ENCODE results near the gene VASH2. TPM values are rescaled to one million over a fixed set of nuclear protein-coding genes. Genes with fewer than 3 reads are reported as not detected.
A peak's percentile ranks its signal among the peaks of the same experiment; 100 is the strongest.

VASH2 gene
- total RNA-seq, 1 donor from 2014 or later, result 59.8 TPM

DNA sequence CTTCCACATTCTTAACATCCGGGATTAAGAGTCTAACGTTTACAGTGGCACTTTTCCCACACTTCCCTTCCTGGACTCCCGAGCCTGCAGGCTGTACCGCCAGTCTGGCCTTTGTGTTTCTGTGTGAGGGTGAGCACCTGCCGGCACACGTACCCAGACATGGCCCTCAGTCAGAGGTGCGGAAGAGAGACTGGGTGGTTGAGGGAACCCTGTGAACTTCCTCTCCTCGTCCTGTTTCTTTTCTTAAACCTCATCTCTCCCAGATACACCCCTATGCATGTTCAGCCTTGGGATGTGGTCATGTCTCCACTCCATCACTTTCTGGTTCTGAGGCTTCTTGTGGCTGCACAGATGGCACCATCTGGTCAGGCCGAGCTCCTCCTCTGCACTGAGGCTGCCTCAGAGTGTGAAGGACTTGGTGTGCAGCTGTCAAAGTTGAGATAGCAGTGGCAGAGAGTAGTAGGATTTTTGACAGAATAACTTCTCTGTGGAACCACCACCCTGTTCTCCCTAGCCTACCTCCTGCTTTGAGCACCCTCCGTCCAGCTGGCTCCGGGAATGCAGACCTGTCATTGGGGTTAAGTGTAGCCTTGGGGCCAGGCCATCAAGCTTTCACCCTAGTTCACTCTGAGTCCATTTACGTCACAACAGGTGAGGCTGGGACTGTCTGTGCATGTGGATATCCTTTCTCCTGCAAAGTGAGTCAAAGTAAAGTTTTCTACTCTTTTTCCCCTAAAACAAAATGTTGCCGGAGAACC lies 31.4 kb downstream of the VASH2 start:
- Mint-ChIP-seq H3K27ac (ENCODE audit: unreplicated experiment) (peak overlapping the region; percentile 94), H3K36me3 (ENCODE audit: unreplicated experiment) (peaks cover 5% of the 10 kb centered on the region), H3K4me1 (ENCODE audit: low read depth, unreplicated experiment) (peaks cover 34% of the 10 kb centered on the region), H3K9me3 (ENCODE audit: unreplicated experiment) (peaks cover 9% of the 10 kb centered on the region), H3K4me3 (ENCODE audit: unreplicated experiment) (peak overlapping the region; percentile 64), H3K27me3 (ENCODE audit: unreplicated experiment) (peaks cover 10% of the 10 kb centered on the region)
- TF ChIP-seq, protein P1, sequence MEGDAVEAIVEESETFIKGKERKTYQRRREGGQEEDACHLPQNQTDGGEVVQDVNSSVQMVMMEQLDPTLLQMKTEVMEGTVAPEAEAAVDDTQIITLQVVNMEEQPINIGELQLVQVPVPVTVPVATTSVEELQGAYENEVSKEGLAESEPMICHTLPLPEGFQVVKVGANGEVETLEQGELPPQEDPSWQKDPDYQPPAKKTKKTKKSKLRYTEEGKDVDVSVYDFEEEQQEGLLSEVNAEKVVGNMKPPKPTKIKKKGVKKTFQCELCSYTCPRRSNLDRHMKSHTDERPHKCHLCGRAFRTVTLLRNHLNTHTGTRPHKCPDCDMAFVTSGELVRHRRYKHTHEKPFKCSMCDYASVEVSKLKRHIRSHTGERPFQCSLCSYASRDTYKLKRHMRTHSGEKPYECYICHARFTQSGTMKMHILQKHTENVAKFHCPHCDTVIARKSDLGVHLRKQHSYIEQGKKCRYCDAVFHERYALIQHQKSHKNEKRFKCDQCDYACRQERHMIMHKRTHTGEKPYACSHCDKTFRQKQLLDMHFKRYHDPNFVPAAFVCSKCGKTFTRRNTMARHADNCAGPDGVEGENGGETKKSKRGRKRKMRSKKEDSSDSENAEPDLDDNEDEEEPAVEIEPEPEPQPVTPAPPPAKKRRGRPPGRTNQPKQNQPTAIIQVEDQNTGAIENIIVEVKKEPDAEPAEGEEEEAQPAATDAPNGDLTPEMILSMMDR (IDR thresholded peaks at IDR 0.05; ENCODE audit: partially characterized antibody, unreplicated experiment), result no peak
- peak; percentile 54 for DNase-seq

DNA sequence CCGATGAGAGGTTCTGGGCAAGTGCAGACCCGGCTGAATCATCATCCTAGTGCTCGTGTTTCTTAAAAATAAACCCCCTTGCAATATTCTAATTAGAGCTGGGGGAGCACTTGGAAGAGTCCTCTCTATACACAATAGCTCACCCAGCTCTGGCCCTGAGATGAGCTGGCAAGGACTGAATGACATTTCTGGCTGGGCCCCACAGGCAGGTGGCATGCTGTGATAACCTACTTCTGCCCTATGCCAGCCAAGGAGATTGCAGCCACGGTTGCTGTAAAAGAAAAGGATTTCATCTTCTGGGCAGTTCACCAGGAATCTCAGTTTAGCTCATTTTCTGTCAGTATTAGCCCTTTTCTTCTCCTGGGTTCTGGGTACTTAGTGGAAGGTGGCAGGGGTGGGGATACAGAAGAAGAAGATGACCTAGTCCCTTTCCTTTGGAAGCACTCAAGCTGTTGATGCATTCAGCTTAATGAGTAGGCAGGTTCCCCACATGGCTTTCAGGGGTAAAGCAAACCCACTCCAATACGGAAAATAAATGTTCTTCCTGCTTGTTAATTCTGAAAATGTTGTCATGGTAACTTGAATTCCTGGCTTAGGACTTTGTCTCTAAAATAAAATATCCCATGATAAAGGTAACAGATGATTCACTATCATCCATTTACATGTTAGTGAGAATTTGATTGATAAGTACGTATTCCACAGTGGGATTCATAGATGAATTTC lies 32.2 kb downstream of the VASH2 start:
- TF ChIP-seq, protein P1 (IDR thresholded peaks at IDR 0.05; ENCODE audit: partially characterized antibody, unreplicated experiment), result no peak
- Mint-ChIP-seq H3K36me3 (ENCODE audit: unreplicated experiment) (peaks cover 5% of the 10 kb centered on the region), H3K27me3 (ENCODE audit: unreplicated experiment) (peaks cover 10% of the 10 kb centered on the region), H3K27ac (ENCODE audit: unreplicated experiment) (no peak overlapping the region), H3K9me3 (ENCODE audit: unreplicated experiment) (peaks cover 9% of the 10 kb centered on the region), H3K4me1 (ENCODE audit: low read depth, unreplicated experiment) (peaks cover 33% of the 10 kb centered on the region), H3K4me3 (ENCODE audit: unreplicated experiment) (no peak overlapping the region)
- no peak for DNase-seq

DNA sequence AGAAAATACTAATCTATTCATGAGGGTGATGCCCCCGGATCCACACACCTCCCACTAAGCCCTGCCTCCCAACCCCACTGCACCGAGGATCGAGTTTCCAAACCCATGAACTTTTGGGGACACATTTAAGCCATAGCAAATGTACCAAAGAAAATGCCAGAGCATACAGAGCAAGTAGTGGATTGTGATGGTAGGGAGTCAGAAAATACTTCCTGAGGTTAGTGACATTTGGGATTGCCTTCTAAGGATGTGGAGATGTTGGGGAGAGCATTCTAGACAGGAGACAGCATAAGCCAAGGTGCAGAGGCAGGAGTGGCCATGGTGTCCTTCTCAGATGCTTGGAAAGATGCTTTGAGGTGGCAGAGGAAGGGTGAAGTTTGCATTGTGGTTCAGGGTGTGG lies 33.1 kb downstream of the VASH2 start:
- TF ChIP-seq, protein P1 (IDR thresholded peaks at IDR 0.05; ENCODE audit: partially characterized antibody, unreplicated experiment), result no peak
- H3K27ac Mint-ChIP-seq (ENCODE audit: unreplicated experiment), result no peak overlapping the region
- no peak for DNase-seq

DNA sequence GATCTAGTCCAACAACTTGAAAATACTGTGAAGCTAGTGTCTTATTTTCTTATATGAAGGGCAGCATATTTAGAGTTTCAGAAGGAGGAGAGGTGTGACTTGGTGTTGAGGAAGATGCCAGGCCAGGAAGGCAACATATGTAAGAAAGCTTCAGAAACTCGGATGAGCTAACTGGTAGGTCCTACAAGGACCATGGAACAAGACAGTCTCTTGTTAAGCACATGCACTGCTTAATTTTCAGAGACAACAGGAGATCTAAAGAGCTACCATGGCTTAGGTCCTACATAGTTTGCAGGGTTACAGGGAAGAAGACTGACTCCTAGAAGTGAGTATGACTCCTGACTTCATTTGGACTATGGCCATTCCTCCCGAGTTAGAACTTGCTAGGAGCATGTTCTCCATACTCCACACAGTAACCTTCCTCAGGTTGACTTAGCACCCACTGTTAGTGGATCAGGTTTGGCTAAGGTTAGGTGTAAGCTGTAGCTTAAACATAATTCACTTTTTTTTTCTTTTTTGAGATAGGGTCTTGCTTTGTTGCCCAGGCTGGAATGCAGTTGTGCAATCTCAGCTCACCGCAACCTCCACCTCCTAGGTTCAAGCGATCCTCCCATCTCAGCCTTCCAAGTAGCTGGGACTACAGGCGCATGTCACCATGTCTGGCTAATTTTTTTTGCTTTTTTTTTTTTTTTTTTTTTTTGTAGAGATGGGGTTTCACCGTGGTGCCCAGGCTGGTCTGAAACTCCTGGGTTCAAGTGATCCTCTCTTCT lies 34.4 kb downstream of the VASH2 start:
- H3K4me1 Mint-ChIP-seq (ENCODE audit: low read depth, unreplicated experiment), result peaks cover 26% of the 10 kb centered on the region
- TF ChIP-seq, protein P1 (IDR thresholded peaks at IDR 0.05; ENCODE audit: partially characterized antibody, unreplicated experiment), result no peak
- peaks cover 5% of the 10 kb centered on the region for H3K36me3 Mint-ChIP-seq (ENCODE audit: unreplicated experiment)
- H3K27ac Mint-ChIP-seq (ENCODE audit: unreplicated experiment), result no peak overlapping the region
- DNase-seq, result no peak
- H3K9me3 Mint-ChIP-seq (ENCODE audit: unreplicated experiment), result peaks cover 9% of the 10 kb centered on the region
- H3K4me3 Mint-ChIP-seq (ENCODE audit: unreplicated experiment), result no peak overlapping the region
- H3K27me3 Mint-ChIP-seq (ENCODE audit: unreplicated experiment), result peaks cover 9% of the 10 kb centered on the region

More for the DNA sequence above, 33.1 kb downstream of the VASH2 start:
- Mint-ChIP-seq H3K9me3 (ENCODE audit: unreplicated experiment) (peaks cover 9% of the 10 kb centered on the region), H3K27me3 (ENCODE audit: unreplicated experiment) (peaks cover 10% of the 10 kb centered on the region), H3K4me3 (ENCODE audit: unreplicated experiment) (no peak overlapping the region), H3K36me3 (ENCODE audit: unreplicated experiment) (peaks cover 5% of the 10 kb centered on the region), H3K4me1 (ENCODE audit: low read depth, unreplicated experiment) (peaks cover 33% of the 10 kb centered on the region)
